HEK293T (cell line): Measurements from ENCODE around the gene SLC27A3.
A peak's percentile ranks its signal among the peaks of the same experiment; 100 is the strongest.

Experiments
- CTCF ChIA-PET: fragments of 350-600 bp; formaldehyde crosslinking; extraction: SDS; loops from one replicate; lab custom pipeline; 2021; ENCODE audit warnings: antibody characterized with exemption, inconsistent platforms; lab: Yijun Ruan, JAX
- POLR2A ChIA-PET: fragments of 350-600 bp; formaldehyde crosslinking; extraction: SDS; loops from one replicate; lab custom pipeline; 2020; ENCODE audit warnings: antibody characterized with exemption, inconsistent platforms; lab: Yijun Ruan, JAX
- DNase-seq: peaks from one replicate; pipeline ENCODE4 v3.0.0; 2012; ENCODE audit warnings: mixed read lengths; ENCODE audit errors: extremely low spot score
- ARNT ChIP-seq: fragments of 450-650 bp; IDR thresholded peaks from 2 replicates; pipeline ENCODE4 v1.6.1; 2017; ENCODE audit warnings: mild to moderate bottlenecking
- BHLHE40 ChIP-seq: fragments of 450-650 bp; IDR thresholded peaks from 2 replicates; pipeline ENCODE4 v1.6.1; 2016; ENCODE audit warnings: mild to moderate bottlenecking, moderate library complexity, borderline replicate concordance
- CTBP1 ChIP-seq: fragments of 450-650 bp; IDR thresholded peaks from 2 replicates; pipeline ENCODE4 v1.6.1; 2016; ENCODE audit warnings: borderline replicate concordance
- ELF4 ChIP-seq: fragments of 450-650 bp; IDR thresholded peaks from 2 replicates; pipeline ENCODE4 v1.6.1; 2017; ENCODE audit warnings: antibody characterized with exemption
- FOXA1 ChIP-seq: fragments of 450-650 bp; IDR thresholded peaks from 2 replicates; pipeline ENCODE4 v1.6.1; 2016; ENCODE audit warnings: mild to moderate bottlenecking
- FOXK2 ChIP-seq: fragments of 450-650 bp; IDR thresholded peaks from 2 replicates; pipeline ENCODE4 v1.6.1; 2016; ENCODE audit warnings: mild to moderate bottlenecking
- FOXM1 ChIP-seq: fragments of 450-650 bp; IDR thresholded peaks from 2 replicates; pipeline ENCODE4 v1.6.1; 2017; ENCODE audit warnings: mild to moderate bottlenecking, borderline replicate concordance
- HDGF ChIP-seq: fragments of 450-650 bp; IDR thresholded peaks from 2 replicates; pipeline ENCODE4 v1.6.1; 2017; ENCODE audit warnings: antibody characterized with exemption, borderline replicate concordance
- L3MBTL2 ChIP-seq: fragments of 450-650 bp; conservative IDR thresholded peaks from 2 replicates; pipeline ENCODE4 v1.6.1; 2016; ENCODE audit warnings: mild to moderate bottlenecking
- LEF1 ChIP-seq: fragments of 450-650 bp; IDR thresholded peaks from 2 replicates; pipeline ENCODE4 v1.6.1; 2017; ENCODE audit warnings: mild to moderate bottlenecking, borderline replicate concordance
- NFRKB ChIP-seq: fragments of 450-650 bp; IDR thresholded peaks from 2 replicates; pipeline ENCODE4 v1.6.1; 2016; ENCODE audit warnings: mild to moderate bottlenecking, moderate library complexity
- PKNOX1 ChIP-seq: fragments of 450-650 bp; IDR thresholded peaks from 2 replicates; pipeline ENCODE4 v1.6.1; 2016
- SP1 ChIP-seq: fragments of 450-650 bp; IDR thresholded peaks from 2 replicates; pipeline ENCODE4 v1.6.1; 2017
- SUZ12 ChIP-seq: fragments of 450-650 bp; IDR thresholded peaks from 2 replicates; pipeline ENCODE4 v1.6.1; 2016; ENCODE audit warnings: mild to moderate bottlenecking
- TARDBP ChIP-seq: fragments of 450-650 bp; IDR thresholded peaks from 2 replicates; pipeline ENCODE4 v1.6.1; 2016
- ZNF384 ChIP-seq: fragments of 450-650 bp; IDR thresholded peaks from 2 replicates; pipeline ENCODE4 v1.6.1; 2016

Gene SLC27A3

DNA sequence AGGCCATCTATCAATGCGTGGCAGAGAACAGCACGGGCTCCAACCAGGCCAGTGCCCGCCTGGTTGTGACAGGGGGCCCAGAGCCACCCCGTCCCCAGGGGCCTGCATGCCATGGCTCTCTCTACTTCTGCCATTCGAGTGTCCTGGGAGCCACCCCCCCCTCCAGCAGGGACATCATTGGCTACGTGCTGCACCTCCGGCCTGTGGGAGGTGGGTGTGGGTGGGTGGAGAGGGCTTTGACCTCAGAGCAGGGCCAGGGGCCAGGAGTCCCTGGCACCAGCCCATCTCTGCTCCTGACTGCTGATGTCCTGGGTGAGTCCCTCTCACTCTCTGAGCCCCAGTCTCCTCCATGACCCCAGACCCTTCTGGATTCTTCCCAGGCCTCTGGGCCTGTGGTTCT, 25.3 kb downstream of the SLC27A3 start:
- no peak for TF ChIP-seq NFRKB
- no peak for TF ChIP-seq HDGF
- TF ChIP-seq SUZ12, result no peak
- TF ChIP-seq FOXA1, result no peak
- TF ChIP-seq ELF4, result no peak
- no peak for TF ChIP-seq CTBP1
- TF ChIP-seq BHLHE40, result no peak
- TF ChIP-seq ZNF384, result no peak
- no peak for TF ChIP-seq FOXK2
- TF ChIP-seq L3MBTL2, result no peak
- TF ChIP-seq ARNT, result no peak
- TF ChIP-seq FOXM1, result no peak
- no peak for TF ChIP-seq TARDBP
- no peak for TF ChIP-seq LEF1
- TF ChIP-seq PKNOX1, result no peak
- TF ChIP-seq SP1, result no peak
- POLR2A ChIA-PET, result interaction anchor here (2.0 to 2.6 kb wide), 2 partner anchors 177 to 190 kb away, joined by 7 to 8 read pairs; partner anchors contain the start of genes JTB and RPS27
- CTCF ChIA-PET, result interaction anchor here (1.8 kb wide), 1 partner anchor 186 kb away, joined by 9 read pairs; the partner anchor contains the start of gene RAB13
- peak; percentile 6 for DNase-seq

GRCh38 chr1:153801028-153801625, 25.9 kb downstream of the SLC27A3 start:
- TF ChIP-seq FOXM1 (no peak), HDGF (no peak), NFRKB (no peak), SP1 (no peak), BHLHE40 (no peak), FOXK2 (no peak), L3MBTL2 (no peak), ELF4 (no peak), SUZ12 (no peak), CTBP1 (no peak), LEF1 (no peak), PKNOX1 (no peak), ARNT (no peak), FOXA1 (no peak), ZNF384 (no peak), TARDBP (no peak)
- DNase-seq, result no peak
- ChIA-PET POLR2A (interaction anchor here (1.3 to 2.6 kb wide), 3 partner anchors 176 to 189 kb away, joined by 4 to 8 read pairs (median 7); partner anchors contain the start of genes JTB, RAB13 and RPS27), CTCF (interaction anchor here (1.8 kb wide), 1 partner anchor 185 kb away, joined by 9 read pairs; the partner anchor contains the start of gene RAB13)

DNA sequence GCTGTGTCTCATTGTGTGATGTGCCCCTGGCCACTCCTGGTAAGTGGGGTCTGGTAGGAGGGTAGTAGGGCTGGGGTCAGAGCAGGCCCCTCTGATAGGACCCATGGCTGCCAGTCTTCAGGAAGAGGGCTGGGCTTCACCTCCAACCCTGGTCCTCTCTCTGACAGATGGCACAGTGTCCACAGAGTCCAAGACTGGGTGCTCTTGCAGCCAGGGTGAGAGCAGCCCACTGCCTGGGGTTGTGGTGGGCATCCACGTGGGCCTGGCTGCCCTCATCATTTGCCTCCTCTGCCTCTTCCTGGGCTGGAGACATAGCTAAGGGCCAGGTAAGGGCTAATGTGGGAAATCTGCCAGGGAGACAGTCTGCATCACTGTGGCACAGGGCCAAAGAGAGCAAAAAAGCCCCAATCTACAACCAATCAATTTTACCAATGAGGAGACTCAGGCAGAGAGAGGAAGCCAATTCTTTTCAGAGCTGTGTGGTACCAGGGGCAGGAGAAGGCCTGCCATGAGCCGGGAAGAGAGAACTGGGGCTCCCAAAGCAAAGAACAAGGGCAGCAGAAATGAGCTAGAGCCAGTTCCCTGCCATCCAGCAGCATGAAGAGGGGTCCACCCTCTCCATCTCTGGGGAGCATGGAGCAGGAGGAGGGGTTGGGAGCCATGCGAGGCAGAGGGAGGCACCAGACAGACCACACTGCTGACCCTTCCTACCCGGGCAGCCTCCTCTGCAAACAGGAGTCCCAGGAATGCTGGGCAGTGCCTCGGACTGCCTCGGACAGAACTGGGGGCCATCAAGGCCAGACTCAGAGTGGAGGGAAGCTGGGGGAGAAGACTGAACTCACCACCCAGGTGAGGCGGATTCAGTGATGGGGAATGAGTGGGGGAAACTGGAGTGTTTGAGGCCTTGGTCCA, 26.8 kb downstream of the SLC27A3 start:
- ChIA-PET POLR2A (interaction anchor here (1.3 to 2.1 kb wide), 3 partner anchors 18 to 189 kb away, joined by 4 to 7 read pairs (median 6); partner anchors contain the start of genes RAB13 and RPS27), CTCF (interaction anchor here (1.8 kb wide), 1 partner anchor 184 kb away, joined by 9 read pairs; the partner anchor contains the start of gene RAB13)
- TF ChIP-seq SUZ12, result no peak
- no peak for TF ChIP-seq NFRKB
- TF ChIP-seq ARNT, result no peak
- no peak for TF ChIP-seq ZNF384
- no peak for DNase-seq

GRCh38 chr1:153803470-153804056, 28.4 kb downstream of the SLC27A3 start:
- DNase-seq, result no peak
- POLR2A ChIA-PET, result interaction anchor here (0.6 to 2.1 kb wide), 3 partner anchors 20 to 287 kb away, joined by 3 to 6 read pairs (median 3); partner anchors contain the start of gene JTB
- CTCF ChIA-PET, result no interaction called here
- TF ChIP-seq ELF4 (no peak), LEF1 (no peak), PKNOX1 (no peak), CTBP1 (no peak), L3MBTL2 (no peak), SP1 (no peak), NFRKB (no peak)

GRCh38 chr1:153804112-153804511, 28.9 kb downstream of the SLC27A3 start:
- no peak for TF ChIP-seq ARNT
- no peak for TF ChIP-seq FOXA1
- TF ChIP-seq SP1, result no peak
- TF ChIP-seq L3MBTL2, result no peak
- TF ChIP-seq NFRKB, result no peak
- TF ChIP-seq PKNOX1, result no peak
- TF ChIP-seq LEF1, result no peak
- no peak for TF ChIP-seq ELF4
- TF ChIP-seq SUZ12, result no peak
- TF ChIP-seq TARDBP, result no peak
- no peak for TF ChIP-seq ZNF384
- no peak for TF ChIP-seq CTBP1
- no peak for TF ChIP-seq HDGF
- no peak for TF ChIP-seq FOXK2
- no peak for TF ChIP-seq FOXM1
- no peak for TF ChIP-seq BHLHE40
- no peak for DNase-seq
- ChIA-PET POLR2A (interaction anchor here (0.9 to 2.1 kb wide), 3 partner anchors 20 to 186 kb away, joined by 3 to 6 read pairs (median 4); partner anchors contain the start of gene JTB), CTCF (no interaction called here)
